ENCODE measurements around the gene CXADR.

GRCh38 chr21:17542371-17543011 is 29.6 kb downstream of the CXADR start:
- TF ChIP-seq, protein P1, sequence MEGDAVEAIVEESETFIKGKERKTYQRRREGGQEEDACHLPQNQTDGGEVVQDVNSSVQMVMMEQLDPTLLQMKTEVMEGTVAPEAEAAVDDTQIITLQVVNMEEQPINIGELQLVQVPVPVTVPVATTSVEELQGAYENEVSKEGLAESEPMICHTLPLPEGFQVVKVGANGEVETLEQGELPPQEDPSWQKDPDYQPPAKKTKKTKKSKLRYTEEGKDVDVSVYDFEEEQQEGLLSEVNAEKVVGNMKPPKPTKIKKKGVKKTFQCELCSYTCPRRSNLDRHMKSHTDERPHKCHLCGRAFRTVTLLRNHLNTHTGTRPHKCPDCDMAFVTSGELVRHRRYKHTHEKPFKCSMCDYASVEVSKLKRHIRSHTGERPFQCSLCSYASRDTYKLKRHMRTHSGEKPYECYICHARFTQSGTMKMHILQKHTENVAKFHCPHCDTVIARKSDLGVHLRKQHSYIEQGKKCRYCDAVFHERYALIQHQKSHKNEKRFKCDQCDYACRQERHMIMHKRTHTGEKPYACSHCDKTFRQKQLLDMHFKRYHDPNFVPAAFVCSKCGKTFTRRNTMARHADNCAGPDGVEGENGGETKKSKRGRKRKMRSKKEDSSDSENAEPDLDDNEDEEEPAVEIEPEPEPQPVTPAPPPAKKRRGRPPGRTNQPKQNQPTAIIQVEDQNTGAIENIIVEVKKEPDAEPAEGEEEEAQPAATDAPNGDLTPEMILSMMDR (IDR thresholded peaks at IDR 0.05): no peak
- TF ChIP-seq POLR2A (IDR thresholded peaks at IDR 0.05): no peak

All from breast epithelium (tissue), 3 donors.